ENCODE results near the gene TBRG1.
A peak's percentile ranks its signal among the peaks of the same experiment; 100 is the strongest.

The TBRG1 gene

DNA sequence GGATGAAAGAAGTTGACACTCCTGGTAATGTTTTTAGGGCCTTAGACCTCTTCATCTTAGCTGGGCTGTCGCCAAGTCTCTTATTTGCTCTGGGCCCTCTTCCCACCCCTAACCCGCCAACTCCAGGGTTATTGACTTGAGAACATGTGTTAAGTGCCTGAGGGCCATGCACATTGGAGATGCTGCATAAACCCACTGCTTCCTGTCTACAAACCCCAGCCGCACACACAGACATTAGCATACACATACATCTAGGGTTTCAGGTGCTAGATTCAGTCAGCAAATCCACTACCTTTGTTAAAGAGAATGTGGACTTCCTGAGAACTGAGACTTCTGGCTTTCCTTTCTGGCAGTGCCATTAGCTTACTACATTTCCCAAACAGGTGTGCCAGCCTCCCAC is 10.6 kb upstream of the TBRG1 start:
- no peak for DNase-seq

DNA sequence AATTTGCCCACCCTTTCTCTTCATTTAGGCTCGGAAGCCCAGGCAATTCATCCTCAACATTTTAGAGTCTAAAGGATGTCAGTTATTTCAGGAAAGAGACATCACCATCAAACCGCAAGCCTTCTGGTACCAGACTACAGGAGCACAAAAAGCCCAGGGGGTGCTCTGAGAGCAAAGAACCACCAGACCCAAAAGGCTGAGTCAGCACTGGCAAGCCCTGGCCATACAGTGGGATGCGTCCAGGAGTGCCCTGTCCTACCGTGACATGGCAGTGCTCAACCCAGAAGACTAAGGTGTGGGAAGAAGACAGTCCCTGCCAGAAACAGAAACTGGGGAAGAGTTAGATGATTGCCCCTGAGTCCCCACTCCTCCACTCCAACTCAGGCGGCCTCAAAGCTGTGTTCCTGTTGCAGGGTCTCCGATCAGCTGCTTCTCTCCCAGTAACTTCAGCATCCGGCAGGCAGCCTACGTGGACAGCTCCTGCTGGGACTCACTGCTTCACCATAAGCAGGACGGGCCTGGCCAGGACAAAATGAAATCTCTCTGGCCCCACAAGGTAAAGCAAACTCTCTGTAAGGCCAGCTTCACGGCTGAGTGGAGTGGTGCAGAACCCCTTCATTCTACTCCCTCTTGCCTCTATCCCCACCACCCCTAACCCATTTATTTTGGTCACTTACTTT is 10.0 kb upstream of the TBRG1 start:
- peak; percentile 8 for DNase-seq

DNA sequence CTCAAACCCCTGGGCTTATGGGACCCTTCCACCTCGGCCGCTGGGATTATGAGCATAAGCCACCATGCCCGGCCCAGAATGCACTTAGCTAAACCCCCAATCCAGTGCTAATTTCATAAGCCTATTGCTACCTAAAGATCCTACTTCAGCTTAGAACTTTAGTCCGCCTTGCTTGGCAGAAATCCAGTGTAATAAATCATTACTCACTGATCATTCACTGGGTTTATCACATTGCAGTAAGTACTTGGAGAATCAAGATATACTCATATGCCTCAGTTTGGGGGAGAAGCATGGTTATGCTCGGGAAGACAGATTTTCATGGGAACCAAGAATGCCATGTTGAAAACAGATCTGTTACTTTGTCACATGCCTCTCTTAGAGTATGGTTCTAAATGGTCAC is 3.8 kb upstream of the TBRG1 start:
- DNase-seq = no peak

DNA sequence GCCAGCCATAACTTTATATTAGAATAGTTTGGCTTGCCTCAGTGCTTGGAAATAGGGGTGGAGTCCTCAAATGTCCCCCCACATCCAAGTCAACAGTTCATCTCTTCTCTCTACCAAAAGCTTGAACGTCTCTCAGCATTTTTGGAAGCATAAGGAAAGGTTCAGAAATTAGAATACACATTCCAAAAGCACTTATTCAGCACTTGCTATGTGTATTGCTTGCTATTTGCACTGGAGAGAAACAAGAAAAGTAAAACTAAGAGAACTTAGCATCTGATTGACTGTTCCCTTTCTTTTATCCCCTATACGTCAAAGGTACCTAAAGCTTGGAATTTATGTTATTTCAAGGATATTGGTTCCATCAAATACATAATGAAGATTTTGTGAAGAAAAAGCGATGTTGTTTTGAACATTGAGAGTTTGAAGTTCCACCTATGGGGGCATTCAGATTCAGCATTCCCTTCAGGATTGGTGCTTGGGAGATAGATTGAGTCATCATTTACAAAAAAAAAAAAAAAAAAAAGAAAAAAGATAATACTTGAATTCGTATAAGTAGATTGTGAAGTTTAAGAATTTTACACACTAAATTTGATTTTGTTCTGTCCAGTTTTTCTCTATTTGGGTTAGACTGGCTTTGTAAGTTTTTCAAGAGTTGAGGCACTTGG is 1.3 kb downstream of the TBRG1 start:
- DNase-seq = no peak

DNA sequence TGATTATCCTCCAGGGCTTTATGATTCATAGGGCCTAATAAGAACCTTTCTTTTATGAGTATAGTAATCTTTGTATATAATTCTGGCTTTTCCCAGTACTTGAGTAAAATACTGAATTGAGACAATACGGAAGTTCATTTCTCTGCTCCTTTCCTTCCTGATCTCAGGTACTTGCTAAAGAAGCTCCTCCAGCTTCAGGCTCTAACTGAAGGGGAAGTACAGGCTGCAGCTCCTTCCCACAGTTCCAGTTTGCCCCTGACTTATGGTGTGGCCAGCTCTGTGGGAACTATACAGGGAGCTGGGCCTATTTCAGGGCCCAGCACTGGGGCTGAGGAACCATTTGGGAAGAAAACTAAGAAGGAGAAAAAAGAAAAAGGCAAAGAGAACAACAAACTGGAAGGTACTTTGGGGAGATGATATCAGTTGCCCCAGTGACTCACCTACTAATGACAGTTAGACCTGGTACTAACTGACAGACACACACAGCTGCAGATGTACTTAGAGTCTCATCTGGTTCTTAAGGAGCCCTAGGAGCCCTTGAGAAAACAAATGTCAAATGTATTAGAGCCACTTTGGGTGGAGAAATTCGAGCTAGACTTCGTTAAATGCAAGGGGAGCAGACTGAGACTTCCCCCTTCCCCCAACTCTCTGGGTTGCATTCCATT is 3.0 kb downstream of the TBRG1 start:
- DNase-seq = no peak

DNA sequence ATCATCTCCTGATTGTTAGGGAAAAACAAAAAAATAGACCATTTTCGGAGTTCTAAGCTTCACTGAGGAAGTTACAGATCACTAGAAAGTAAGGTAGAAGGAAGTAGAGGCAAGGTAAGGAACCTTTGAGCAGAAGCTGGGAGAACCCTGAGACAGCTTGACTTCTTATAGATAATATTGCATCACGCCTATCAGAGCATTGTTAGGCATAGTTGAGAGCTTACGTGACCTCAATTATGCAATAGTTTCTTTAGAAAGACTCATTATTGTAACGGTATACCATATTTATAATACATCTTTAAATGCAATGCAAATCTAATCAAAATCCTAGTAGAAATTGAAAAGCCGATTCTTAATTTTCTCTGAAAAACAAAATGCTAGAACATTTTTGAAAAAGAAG is 4.9 kb downstream of the TBRG1 start:
- DNase-seq = no peak

DNA sequence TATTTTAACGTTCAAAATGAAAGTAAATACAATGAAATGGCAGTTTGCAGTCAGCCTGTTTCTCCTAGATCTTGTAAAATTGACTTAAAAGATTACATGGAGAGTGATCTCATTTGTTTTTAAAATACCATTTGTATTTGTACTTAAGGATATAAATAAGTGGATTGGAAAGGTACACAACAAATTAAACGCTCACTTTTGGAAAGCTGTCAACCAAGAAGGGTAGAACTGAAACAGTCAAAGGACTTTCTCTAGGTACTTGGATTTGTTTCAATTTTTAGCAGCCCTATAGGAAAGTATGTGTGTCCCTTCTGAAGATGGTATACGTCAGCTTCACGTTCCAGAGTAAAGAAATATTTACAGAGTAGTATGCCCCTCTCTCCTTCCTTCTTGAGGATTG is 7.3 kb downstream of the TBRG1 start:
- no peak for DNase-seq

DNA sequence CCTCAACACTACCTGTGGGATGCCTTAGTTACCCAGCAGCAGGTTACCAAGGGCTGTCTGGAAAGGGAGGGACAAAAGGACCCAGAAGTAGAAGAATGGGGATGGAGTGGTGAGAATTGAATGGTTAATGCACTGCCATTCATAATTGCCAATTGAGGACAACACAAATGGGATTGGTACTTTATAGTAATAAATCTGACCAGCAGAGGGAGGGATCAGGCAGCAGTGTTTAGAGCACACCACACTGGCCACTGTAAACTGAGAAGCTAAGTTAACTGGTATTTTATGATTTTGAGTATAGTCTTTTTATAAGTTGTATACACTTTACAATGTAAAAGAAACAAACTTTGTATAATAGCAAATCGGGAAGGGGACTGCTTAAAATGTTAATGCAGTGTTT is 10.7 kb downstream of the TBRG1 start:
- no peak for DNase-seq

DNA sequence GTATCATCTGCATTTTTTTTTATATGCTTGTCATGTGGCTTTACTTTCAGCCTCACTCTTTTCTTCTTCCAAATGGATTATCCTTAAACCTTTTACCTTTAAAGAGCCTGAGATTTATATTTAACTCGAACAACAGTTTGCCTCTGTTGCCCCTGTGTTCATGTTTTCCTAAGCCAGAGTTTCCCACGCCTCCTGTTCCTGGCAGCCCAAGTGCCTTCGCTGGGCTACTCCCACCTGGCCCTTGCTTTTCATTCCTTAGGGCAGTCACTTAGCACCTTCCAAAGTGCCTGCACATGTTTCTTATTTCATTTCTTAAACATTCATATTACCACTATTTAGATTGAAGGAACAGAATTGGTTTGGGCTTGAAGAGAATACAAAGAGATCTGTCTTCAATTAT is 13.3 kb downstream of the TBRG1 start:
- DNase-seq = no peak

DNA sequence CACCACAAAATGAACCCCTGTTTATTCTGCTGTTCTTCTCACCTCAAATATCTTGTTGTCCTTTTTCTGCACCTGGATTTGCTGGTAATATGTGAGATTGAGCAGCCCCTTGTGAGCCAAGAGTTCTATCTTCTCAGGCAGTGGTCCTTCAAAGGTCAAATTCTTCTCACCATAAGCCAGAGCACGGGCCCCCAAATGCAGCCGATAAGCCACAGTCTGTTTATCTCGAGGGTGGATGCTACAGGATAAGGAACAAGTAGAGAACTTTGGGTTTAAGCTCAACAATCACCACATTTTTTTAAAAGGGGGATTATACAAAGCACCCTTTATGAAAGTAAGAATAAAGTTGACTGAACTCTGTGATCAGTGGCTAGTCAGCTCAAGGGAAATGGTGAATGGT is 15.8 kb downstream of the TBRG1 start:
- no peak for DNase-seq

DNA sequence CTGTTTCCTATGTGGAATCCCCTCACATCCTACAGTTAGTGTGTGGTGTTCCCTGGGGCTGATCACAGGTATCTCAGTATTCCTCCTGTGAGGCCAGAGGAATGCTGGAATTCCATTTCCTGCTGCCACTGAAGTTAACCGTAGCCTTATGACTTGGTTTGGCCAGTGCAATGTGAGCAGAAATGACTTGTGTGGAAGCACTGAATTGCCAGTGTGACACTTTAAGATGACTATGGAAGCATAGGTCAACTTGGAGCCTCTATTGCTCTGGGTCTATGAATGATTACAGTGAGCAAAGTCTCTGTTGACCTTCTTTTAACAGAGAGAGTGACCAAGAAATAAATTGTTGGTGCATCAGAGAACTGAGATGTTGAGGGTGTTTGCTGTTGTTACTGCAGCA is 16.5 kb downstream of the TBRG1 start:
- no peak for DNase-seq

DNA sequence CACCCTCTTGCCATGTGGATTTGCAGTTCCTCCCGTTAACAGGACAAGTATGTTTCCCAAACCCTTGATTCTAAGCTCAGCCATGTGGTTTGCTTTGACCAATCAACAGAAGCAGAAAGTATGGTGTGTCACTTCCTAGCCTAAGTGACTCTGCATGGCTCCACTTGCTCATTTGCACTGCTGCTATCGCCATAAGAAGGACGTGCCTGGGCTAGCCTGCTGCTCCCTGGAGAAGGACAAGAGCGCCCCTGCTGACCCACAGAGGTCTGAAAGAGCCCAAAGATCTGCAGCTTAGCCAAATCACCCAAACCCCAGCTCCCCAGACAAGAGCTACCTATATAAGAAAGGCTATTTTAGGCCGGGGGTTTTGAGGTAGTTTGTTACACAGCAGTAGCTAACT is 18.0 kb downstream of the TBRG1 start:
- no peak for DNase-seq

DNA sequence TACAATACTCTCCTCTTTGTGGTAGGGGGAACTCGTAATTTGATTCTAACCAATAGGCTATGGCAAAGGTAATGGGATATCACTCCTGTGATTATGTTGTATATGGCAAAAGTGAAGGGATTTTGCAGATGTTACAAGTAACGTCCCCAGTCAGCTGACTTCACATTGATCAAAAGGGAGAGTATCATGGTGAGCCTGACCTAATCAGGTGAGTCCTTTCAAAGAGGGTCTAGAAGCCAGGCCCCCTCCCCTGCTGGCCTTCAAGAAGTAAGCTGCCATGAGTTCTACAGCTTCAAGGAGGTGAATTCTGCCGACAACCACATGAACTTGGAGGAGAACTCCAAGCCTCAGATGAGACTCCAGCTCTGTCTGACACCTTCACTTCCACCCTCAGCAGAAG is 20.0 kb downstream of the TBRG1 start:
- no peak for DNase-seq

DNA sequence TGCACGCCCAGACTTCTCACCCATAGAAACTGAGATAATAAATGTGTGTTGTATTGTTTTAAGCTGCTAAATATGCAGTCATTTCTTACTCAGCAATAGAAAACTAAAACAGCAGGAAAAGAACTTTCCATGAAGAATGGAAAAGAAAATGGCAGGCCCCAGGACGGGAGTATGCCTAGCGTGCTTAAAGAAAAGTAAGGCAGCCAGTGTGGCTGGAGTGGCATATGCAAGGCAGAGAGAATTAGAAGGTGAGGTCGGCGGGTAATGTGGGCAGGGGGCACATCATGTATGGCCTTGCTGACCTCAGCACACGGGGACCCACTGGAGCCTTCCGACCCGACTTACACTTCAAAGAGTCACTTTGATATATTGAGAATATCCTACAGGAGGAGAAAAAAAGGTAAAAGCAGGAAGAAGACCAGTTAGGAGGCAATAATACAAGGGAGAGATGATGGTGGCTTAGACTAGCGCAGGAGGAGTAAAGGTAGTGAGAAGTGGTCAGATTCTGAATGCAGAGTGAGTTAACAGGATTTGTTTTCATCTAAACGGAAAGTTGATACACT is 20.5 kb downstream of the TBRG1 start:
- no peak for DNase-seq

DNA sequence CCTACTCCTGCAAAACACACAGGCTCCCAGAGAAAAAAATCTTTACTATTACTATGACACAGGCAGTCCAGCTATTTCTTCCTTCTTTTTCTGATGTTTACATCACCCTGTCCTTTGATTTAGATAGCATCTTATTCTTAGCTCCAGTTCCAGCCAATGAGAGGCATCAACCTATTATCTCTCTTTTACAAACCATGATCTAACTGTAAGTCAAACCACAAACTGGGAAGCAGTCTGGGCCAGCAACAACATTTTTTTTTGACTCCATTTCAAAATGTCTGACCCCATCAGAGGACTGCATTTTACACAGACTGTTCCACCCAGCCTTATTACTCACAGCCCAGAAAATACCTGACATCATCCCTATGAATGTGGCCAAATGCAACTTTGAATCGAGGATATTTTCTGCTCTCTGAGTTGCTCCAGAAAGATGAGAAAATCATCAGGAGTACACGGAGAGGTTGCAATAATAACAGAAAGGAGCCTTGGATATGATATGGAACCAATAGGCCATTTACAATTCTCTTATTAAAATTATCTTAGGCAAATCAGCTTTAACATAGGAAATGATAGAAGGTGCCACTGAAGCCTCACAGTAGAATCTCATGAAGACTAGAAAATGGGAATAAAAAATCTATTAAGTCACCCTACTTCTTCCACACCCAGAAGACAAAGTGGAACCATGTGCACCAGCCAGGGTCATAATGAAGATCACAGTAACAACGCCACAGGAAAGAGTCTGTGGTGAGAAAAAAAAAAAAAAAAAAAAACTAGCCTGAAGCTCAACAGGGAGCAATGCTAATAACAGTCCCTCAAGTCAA is 21.2 kb downstream of the TBRG1 start:
- DNase-seq = no peak

DNA sequence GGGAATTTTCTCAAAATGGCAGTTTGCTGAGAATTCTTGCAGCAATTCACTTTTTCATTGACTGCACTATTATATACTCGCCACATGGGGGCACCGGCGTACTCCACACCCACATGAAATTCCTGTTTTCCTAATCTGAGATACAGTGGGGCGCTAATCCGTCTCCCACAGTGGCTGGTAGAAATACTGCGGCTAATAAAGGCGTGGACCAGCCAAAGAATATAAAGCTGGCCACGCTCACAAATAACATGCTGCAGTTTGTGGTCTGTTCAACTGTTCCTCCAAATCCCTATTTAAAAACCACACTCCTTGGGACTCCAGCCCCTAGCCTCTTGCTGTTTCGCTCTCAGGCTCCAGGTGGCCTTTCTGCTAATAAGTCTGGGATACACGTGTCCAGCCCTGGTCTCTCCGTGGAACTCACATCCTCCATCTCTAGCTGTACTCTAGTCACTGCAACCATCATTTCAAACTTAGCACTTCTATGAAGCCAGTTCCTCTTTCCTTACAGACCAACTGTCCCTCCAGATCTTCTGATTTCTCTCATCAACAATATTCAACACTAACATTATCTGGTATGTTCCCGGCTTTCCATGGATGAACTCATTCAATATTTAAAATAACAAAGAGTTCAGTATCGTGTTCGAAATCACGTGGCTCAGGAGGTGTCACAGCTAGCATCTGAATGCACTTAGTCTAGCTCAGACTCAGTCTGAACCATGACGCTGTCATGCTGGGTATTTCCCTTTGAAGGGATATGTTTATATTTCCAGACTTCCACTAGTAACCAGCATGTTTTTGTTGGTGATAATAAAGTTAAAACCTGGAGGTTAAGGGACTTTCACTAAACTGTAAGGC is 22.0 kb downstream of the TBRG1 start:
- peak; percentile 67 for DNase-seq

DNA sequence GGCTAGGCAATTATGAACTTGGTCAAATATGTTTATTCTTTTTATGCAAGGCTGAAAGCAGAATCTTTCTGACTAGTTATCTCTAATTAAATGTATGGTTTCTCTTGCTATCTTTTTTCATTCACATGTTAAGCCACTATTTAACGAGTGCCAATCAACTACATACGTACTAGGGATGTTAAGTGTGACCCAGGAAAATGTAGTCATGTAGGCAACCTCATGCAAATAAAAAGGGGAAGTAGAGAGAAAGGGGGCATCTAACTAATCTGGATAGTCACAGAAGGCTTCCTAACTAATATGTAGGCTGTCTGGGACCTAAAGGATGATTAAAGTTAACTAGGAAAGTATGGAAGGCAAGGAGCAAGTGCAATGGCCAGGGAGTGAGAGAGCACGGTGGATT is 23.5 kb downstream of the TBRG1 start:
- DNase-seq = no peak

DNA sequence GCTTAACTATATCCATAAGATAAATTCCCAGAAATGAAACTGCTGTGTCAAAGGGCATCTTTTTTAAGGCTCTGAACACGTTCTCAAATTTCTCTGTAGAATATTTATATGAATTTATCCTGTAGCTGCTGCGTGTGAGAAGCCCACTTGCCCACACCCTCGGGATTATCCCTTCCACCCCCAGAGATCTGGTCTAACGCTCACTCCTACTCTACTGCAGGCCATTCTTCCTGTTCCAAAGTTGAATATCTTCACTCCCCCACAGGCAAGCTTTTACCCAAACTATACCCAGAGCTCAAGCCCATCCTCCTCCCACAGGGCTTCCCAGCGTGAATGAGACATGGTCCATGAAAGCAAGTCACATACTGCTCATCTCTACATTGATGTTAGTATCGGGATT is 25.9 kb downstream of the TBRG1 start:
- DNase-seq = no peak

DNA sequence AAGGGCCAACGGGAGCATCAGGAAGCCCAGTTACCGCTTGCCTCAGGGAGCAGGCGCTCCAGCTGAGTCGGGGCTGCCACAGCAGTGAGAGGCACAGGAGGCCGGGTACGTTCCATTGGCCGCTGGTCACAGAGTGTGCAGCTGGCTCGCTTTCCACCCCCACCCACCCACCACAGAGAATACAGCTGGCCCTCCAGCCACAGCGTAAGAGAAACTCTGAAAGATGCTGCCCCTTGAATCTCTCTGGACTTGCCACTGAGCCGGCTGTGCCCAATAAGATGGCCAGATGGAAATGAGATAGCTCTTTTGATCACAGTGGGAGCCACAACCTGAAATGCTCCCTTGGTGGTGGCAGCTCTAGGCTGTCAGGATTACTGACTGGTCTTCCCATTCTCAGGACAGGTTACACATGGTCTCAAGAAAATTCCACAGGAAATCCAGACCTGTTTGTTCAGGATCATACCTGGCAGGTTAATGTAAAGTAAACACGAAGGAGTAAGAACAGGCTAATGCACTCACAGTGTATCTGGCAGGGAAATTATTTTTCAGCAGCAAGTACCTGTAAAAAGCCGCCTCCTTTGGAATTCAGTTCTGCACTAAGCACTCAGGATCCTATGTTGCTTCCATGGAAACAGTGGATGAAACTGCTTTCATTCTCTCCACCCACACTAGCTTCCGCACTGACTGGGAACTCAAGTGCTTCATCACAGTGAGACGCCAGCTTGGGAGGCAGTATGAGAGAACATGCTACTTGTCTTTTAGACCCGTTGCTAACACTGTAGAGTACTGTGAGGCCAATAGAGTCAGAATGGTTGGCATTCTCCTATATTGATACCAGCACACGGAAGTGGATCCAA is 34.3 kb downstream of the TBRG1 start:
- DNase-seq = peak; percentile 26

DNA sequence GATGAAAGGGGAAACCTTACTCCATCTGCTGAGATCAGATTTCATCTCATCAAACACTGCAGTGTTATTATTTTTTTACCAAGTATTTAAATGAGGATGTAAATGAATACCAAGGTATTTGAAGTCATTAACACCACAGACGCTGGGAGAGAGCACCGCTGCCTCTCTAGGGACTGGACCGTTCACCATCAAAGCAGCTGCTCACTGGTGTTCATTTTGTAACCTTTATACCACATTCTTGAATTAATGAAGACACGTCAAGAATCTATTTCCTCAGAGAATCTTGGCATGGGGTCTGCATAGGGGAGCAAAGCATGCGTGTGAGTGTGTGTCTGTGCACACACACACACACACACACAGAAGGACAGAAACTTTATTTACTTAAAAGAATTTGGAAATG is 35.2 kb downstream of the TBRG1 start:
- DNase-seq = no peak

DNA sequence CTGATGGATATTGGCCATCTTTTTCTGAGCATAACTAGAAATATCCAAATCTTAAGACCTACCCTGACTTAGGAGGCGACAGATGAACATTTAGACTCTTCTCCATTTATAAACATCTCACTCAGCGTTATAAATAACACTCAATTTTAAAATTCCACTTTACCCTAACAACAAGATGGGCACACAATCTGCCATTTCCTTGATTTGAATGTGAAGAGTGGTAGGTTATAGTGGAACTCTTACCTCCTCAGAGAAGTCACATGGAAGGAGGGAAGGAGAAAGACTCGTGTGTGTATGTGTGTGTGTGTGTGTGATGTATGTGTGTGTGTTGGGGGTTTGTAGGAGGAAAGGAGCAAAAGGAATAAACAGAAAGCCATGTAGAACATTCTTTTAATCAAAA is 35.8 kb downstream of the TBRG1 start:
- DNase-seq = no peak

Measured in right kidney (tissue), 1 donor.